HG02885 (cell line): ENCODE data around the gene RNF144A.

Experiments used
- ATAC-seq: cut with Tn5 transposase; IDR thresholded peaks from one replicate; pipeline ENCODE4 v1.9.1; 2021; ENCODE audit warnings: mild to moderate bottlenecking; ENCODE audit not compliant: unreplicated experiment, poor library complexity

The RNF144A gene

GRCh38 chr2:7032371-7032770 lies 115.2 kb downstream of the RNF144A start:
- no peak for ATAC-seq

DNA sequence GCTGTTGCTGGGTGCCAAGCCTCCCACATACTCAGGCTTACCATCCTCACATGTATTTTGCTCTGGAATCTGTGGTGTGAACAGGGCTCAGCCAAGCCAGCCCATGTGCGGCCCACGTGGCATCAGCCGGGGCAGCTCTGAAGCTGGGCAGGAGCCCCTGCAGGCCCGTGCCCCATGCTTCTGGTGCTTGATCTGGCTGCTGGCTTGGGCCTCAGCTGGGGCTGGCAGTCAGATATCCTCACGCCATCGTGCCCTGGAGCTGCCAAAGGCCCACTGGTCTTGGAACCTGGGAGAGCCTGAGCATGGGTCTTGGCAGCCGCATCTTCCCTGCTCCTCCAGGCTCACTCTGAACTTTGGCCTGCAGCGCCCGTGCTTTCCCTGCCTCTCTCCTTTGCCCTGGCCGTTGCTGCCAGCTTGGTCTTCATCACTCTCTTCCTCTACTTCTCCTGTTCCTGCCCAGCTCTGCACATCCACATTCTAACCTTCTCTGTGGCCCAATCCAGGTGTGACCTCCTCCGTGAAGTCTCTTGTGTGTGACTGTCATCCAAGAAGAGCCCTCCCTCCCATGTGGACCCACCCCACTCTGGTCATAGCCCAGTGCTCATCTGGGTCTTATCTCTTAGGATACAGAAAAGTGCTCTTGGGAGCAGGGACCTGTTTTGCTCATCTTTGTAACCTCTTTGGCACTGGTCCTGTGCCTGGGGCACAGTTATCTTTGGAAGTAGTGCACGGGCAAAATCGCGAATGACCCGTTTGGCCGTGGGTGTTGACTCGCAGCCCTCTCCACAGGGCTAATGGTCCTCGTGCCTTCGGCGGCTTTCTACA lies 116.1 kb downstream of the RNF144A start:
- ATAC-seq, result no peak

DNA sequence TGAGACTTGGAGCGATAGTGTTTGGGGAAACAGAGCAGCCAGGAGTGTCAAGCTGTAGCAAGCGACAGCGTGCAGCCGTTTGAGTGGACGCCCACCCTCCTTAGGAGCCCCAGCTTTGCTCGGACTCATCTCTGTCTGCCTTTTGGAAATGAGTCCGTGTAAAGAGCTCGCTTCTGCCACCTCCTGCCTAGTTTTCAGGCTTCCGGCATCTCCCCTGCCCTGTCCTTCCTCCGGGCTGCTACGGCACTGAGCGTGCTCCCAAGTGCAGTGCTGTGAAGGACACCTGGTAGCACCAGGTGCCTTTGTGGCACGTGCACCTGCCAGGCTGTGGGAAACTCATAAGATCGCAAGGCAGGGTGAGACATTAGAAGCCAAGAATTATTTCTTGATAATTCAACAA lies 117.1 kb downstream of the RNF144A start:
- ATAC-seq, result no peak

GRCh38 chr2:7035884-7036283 lies 118.7 kb downstream of the RNF144A start:
- no peak for ATAC-seq

DNA sequence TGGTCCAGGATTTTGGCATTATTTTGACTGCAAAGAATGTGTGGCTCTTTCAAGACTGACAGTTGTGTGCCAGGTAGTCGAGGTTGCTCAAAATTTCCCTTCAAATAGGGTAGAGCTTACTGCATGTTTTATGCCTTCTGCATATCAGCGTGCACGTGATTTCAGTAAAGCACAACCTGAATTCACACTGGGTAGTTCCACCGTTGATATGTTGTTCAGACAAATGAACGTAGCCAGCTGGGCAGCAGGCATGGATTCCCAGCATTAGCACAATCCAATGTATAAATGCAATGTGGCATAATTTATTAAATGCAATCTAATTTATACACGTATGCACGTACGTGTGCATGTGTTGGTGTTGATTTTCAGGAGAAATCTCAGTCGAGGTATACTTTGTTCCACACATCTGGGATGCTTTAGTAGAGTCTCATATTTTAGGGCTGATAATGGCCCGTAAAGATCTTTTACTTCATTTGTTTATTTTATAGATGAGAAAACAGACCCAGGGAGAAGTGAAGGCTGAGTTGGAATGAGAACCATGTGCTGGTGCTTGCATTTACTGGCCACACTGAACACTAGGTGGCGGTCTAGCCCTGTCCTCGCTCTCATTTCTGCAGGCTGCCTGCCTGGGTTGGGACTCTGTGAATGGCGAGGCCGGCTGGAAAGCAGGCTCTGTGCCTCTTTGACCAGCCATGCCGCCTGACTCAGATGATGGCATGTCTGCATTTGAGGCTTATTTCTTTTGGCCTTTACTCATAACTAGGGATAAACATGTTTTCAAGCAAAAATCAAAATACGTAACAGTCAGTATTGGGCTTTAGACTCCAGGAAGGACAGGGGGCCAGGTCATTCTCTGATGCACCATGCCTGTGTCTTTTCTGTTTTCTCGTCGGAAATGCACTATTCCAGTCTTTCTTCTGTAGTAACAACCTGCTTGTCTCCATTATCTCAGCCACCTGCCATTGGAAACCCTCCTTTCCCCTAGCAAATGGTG lies 120.4 kb downstream of the RNF144A start:
- peak; percentile 95 for ATAC-seq

GRCh38 chr2:7040547-7040946 lies 123.3 kb downstream of the RNF144A start:
- no peak for ATAC-seq

DNA sequence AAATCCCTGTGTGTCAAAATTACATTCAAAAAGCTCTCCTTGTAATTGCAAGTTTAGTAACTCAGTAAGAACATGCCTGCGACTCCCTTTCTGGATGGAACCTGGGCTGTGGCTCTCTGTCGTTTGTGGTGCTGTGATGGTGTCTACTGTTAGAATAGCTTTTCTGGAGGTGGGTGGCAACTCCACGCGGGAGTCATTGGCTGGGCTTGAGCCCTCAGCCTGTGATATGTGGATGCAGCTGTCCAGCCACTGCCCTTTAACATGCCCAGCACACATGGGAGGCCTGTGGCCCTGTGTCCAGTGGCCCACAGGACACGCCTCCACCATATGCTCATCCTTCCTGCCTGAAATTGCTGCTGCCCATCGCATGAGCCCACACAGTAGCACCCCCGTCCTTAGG lies 124.2 kb downstream of the RNF144A start:
- no peak for ATAC-seq

GRCh38 chr2:7043690-7044089 lies 126.5 kb downstream of the RNF144A start:
- ATAC-seq, result no peak

DNA sequence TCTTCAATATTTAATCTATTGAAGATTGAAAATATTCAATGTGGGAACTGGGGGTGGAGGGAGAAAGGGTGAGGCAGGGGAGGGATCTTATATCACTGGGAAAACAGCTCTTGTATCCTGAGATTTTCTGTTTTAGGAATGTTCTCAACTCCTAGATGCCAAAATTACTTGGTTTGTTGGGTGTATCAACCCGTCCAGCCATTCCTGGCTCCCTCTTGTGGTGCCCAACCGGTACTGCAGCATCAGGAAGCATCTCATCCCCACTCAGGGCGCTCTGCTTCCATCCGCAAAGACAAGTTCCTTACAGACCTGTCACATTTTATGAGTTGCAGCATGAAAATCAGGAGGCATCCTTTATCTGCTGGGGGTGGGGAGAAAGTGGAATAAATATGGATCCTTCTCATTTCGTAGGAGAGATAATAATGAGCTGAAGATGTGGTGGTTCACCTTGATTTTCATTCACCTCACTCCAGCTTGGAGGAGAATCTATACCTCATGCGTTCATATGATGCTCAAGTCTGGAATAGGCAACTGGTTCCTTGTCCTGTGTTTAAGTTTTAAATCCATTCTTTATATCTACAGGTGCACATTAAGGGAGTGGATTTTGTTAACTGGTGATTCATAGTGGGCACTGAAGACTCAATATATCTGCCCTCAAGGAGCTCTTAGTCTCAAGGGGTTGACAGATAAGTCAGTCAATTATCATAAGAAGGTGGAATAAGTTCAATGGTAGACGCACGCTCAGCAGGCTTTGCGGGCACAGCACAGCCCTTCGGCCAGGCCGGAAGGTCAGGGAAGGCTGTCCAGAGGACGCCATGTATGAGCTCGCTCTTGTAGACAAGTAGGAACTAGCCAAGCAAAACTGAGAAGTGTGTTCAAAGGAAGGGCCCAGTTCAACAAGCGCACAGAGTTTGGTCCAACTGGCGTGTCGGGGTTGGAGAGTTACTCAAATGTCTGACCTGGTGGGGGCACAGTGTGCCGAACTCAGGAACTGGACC lies 127.3 kb downstream of the RNF144A start:
- ATAC-seq, result peak; percentile 80

DNA sequence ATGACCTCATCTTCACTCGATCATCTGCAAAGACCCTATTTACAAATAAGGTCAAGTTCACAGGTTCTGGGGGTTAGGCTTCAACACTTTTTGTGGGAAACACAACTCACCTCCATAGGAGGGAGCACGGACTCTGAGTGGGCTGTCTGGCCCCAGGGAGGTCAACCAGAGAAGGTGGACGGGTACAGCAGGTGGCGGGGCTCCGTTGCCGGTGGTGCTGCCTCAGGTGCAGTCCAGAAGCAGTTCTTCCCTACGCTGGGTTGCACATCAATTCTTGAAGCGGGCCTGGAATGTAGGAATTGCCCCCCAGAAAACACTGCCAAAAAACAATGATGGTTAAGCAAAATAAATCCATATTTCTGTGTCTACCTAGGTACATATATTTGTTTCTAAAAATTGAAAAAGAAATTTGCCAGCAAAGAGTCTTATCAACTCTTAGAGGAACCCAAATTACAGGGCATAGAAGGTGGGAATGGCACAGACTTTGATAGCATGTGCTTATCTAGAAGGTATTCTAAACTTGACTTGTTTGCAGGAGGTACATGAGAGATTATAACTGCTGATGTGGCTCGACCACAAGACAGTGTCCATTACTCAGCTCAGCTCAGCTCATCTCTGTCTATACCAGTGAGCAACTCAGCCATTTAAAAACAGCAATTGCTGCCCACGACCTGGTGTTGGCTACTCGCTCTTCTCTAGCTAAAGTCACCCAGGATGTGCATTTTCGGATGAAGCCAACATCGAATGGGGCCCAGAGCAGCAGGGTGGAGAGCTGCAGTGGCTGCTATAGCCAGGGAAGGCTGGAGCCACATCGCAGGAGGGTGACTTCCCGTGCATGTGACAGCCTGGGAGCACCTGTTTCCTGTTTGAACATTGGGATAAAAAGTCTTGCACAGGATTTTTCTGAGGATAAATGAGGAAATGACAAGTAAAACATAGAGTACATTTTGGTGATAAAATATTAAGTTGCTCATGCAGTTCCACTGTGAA lies 128.7 kb downstream of the RNF144A start:
- no peak for ATAC-seq

- ATAC-seq, result no peak
Measured at GRCh38 chr2:7047661-7048060, 130.4 kb downstream of the RNF144A start.

DNA sequence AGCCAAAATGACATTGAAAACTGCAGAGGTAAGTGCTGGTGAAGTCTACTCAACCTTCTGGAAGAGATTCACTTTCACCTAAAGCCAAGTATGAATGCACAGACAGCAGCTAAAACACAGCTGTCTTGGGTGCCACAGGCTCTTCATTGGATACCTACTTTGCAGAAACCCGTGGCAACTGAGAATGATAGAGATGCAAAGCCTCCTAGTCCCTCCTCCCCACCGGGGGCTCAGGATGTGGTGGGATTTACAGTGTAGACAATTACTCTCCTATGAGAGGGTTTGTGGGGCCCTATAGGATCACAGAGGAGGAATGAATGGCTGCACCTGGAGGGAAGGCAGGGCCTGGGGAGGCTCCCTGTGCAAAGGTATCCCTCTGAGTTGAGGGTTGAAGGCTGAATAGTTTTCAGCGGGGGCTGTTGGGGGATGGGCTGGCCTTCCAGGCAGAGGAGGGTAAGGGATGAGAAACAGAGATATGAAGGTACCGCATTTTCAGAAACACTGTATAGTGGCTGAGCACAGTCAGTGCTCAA lies 131.6 kb downstream of the RNF144A start:
- no peak for ATAC-seq

DNA sequence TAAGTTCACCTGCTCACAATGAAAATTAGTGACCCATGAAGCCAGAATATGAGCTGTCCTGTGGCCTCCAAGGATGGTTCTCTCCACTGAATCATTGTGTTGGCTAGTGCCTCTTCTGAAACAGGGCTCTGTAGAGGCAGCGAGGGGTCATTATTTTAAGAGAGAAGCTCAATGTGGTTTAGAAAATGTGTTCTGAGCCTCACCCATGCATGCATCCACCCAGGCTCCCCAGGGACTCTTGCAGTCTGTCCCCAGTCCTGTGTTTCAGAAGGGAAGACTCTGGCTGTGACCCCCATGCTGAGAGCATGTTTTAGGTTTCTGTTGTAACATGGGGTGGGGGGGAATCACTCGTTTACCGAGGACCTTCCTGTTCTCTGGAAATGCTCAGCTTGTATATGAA lies 135.2 kb downstream of the RNF144A start:
- ATAC-seq, result peak; percentile 88

GRCh38 chr2:7053650-7054265 lies 136.5 kb downstream of the RNF144A start:
- ATAC-seq, result no peak

GRCh38 chr2:7057865-7058400 lies 140.7 kb downstream of the RNF144A start:
- ATAC-seq, result peak; percentile 75

GRCh38 chr2:7060156-7060555 lies 142.9 kb downstream of the RNF144A start:
- no peak for ATAC-seq

DNA sequence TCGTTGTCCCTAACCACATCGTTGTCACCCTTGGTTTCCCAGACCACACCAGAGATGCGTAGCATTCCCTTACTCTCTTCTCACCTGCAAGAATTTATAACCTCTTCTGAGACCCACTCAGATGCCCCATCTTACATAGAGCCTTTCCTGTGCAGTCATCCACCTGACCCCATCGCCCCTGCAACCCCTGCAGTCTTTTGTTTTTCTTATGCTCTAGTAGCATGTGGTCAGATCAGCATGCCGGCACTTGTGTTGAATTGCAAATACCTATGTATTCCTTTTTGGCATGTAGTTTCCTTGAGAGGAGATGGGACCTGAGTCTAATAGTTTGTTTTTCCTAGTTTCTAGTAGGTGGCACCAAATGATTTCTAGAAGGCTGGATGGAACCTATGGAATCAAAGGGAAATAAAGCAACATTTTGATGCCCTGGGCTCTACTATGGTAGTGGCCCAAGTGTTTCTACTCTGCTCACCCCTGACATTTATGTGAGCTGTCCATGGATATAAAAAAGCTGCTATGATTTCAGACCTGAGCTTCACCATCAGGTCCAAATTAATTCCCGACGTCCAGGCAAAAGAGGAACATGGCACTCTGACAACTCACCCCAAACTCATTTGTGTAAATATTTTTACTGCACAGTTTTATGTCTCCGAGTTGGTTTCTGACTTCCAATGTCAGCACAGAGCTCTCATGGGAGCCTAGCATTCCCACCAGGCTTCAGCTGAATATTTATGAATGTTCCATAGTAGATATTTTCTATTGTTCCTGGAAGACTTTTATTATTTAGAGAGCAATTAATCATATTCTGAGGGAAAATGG lies 143.6 kb downstream of the RNF144A start:
- no peak for ATAC-seq
